DMS114 treated with DMSO at 0.1 percent for 48 hours (cell line): Measurements from ENCODE around the gene SMURF1.
"Not testable (repeated sequence)": the region's sequence is repeated elsewhere in the genome, so short reads cannot be mapped to it uniquely, and the experiment has no call there.

ENCODE experiments used
- DNase-seq: peaks from one replicate; lab custom pipeline; 2025; ENCODE audit not compliant: unreplicated experiment; lab: John Stamatoyannopoulos, UW

SMURF1 gene

GRCh38 chr7:99143853-99144672 is at the start of gene SMURF1:
TSS of gene SMURF1 (minus strand) at chr7:99144108. CDS start at chr7:99143780, 328 bp downstream.
- DNase-seq = no peak

DNA sequence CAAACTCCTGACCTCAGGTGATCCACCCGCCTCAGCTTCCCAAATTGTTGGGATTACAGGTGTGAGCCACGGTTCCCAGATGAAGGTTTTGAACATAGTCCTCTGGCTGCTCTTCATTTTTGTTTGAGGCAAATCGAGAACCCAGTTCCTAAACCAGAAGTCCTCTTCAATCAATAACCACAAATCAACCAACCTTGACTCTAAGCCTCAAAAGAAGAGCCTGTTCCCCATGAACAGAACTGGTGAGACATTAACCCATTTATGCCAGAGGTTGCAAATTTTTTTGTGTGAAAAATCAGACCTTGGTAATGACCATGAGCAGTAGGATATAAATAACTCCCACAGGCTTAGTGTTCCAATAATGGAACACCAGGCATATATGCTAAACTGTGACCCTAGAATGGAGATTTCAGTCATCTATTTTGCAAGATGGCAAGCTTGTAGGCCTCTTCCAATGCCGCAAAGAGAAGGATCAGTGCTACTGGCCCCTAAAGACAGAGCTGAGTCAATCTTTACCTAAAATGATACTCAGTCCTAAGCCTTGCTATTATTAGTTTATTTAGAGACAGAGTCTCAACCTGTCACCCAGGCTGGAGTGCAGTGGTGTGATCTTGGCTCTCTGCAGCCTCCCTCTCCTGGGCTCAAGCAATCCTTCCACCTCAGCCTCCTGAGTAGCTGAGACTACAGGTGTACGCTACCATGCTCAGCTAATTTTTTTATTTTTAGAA is 48.1 kb upstream of the SMURF1 start:
- no peak for DNase-seq

- no peak for DNase-seq
These were observed 46.6 kb upstream of the SMURF1 start for GRCh38 chr7:99190359-99191009.

DNA sequence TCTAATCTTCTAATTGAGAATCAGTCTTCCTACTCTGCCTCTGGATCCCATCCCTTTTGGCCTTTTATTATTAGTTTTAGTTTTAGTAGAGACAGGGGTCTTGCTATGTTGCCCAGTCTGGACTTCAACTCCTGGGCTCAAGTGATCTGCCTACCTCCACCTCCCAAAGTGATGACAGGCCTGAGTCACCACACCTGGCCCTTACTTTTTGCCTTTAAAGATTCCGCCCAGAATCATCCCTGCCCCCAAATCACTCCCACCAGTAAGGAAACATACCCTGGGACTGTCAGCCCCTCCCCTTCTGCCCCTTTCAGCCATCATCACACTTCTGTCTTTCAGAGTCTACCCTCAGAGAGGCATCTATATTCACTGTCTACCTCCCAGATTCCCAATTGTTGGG is 45.3 kb upstream of the SMURF1 start:
- DNase-seq = no peak

- no peak for DNase-seq
These were observed 44.3 kb upstream of the SMURF1 start for GRCh38 chr7:99188221-99188620.

- no peak for DNase-seq
These were observed 40.8 kb upstream of the SMURF1 start for GRCh38 chr7:99184532-99185218.

DNA sequence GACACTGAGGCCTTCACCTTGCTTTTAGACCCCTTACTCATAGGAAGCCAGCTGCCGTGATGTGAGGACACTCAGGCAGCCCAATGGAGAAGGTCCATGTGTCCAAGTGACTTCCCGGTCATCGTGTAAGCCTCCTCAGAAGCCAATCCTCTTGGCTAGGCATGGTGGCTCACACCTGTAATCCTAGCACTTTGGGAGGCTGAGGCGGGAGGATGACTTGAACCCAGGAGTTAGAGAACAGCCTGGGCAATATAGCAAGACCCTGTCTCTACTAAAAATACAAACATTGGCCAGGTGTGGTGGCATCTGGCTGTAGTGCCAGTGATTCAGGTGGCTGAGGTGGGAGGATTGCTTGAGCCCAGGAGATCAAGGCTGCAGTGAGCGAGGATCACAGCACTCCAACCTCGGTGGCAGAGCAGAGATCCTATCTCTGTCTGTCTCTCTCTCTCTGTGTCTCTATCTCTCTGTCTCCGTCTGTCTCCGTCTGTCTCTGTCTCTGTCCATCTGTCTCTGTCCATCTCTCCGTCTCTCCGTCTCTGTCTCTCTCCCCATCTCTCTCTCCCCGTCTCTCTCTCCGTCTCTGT is 36.3 kb upstream of the SMURF1 start:
- DNase-seq = no peak

DNA sequence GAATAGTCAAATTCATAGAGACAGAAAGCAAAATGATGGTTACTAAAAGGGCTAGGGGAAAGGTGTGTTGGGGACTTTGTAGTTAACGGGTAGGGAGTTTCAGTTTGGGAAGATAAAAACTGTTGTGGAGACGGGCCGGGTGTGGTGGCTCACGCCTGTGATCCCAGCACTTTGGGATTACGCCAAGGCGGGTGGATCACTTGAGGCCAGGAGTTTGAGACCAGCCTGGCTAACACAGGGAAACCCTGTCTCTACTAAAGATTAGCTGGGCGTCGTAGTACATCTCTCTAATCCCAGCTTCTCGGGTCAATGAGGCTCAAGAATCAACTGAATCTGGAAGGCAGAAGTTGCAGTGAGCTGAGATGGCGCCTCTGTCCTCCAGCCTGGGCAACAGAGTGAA is 33.3 kb upstream of the SMURF1 start:
- no peak for DNase-seq

DNA sequence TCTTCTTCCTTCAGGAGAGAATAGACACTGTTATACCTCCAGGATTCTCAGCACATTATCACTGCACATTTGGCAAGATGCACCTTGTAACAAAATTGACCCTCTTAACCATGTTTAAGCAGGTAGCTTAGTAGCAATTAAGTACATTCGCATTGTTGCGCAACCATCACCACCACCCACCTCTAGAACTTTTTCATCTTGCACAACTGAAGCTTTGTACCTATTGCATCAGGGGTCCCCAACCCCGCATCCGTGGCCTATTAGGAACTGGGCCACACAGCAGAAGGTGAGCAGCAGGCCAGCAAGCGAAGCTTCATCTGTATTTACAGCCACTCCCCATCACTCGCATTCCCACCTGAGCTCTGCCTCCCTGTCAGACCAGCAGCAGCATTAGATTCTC is 29.9 kb upstream of the SMURF1 start:
- DNase-seq = no peak

- DNase-seq = no peak
These were observed 27.8 kb upstream of the SMURF1 start for GRCh38 chr7:99171731-99172130.

DNA sequence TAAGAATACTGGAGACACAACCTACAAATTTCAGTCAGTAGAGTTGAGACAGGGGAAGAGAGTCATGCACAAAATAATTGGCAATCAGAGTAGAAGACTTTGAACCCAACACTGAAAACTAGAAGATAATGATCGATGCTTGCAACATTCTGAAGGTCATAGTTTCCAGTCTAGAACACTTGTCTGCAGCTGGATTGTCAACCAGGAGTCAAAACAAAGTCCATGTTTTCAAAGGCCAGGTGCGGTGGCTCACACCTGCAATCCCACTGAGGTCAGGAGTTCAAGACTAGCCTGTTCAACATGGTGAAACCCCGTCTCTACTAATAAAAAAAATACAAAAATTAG is 26.8 kb upstream of the SMURF1 start:
- no peak for DNase-seq

DNA sequence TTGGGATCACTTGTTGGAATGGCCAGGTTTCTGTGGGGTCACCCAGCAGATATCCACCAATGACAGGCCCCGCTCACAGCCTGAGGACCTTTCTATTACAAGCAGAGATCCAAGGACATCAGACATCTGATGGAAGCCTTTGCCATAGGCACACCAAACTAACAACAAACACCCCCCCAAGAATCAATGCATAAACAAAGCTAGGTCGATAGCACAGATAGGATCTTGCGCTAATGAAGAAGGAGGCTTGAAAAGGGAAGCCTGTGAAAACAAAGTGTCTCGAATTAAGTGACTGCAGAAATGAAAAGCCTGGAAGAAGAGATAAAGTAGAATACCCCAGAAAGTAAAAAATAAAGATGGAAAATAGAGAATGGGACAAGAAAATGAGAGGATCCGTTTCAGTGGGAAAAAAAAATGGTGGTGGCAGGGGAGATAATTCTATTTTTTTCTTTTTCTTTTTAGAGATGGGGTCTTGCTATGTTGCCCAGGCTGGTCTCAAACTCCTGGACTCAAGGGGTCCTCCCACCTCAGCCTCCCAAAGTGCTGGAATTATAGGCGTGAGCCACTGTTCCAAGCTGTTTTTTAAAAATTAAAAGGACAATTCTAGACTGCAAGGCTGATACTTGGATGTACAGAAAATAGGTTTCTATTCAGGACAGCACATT is 26.3 kb upstream of the SMURF1 start:
- no peak for DNase-seq

DNA sequence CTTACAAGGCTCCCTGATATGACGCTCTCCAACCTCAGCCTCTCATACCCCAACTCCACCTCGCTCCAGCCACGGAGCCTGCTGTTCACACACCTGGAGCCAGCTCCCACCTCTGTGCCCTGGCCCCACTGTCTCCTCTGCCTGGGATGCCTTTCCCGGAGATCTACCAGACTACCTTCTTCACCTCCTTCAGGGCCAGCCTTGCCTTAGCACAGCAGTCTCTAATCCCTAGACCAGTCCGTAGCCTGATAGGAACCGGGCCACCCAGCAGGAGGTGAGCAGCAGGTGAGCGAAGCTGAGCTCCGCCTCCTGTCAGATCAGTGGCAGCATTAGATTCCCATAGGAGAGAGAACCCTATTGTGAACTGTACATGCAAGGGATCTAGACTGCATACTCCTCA is 23.2 kb upstream of the SMURF1 start:
- no peak for DNase-seq

DNA sequence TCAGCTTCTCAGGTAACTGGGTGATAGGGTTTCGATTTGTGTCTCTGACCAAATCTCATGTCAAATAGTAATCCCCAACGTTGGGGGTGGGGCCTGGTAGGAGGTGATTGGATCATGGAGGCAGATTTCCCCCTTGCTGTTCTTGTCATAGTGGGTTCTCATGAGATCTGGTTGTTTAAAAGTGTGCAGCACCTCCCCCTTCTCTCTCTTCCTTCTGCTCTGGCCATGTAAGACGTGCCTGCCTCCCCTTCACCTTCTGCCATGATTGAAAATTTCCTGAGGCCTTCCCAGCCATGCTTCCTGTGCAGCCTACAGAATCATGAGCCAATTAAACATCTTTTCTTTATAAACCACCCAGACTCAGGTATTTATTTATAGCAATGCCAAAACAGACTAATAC is 21.9 kb upstream of the SMURF1 start:
- no peak for DNase-seq

DNA sequence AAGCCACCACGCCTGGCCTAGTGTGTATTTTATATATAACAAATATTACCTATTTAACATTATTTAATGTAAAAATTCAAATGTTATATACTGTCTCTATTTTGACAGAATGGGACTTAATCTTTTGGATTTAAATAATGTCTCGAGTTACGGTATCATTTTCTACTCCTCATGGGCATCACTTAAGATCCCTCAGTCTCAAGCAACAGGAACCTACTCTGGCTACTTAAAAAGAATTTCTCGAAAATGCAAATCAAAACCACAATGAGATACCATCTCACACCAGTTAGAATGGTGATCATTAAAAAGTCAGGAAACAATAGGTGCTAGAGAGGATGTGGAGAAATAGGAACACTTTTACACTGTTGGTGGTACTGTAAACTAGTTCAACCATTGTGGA is 19.8 kb upstream of the SMURF1 start:
- DNase-seq = not testable (repeated sequence)

- DNase-seq = no peak
These were observed 12.7 kb upstream of the SMURF1 start for GRCh38 chr7:99156649-99157048.

GRCh38 chr7:99155211-99155610 is 11.3 kb upstream of the SMURF1 start:
- no peak for DNase-seq

DNA sequence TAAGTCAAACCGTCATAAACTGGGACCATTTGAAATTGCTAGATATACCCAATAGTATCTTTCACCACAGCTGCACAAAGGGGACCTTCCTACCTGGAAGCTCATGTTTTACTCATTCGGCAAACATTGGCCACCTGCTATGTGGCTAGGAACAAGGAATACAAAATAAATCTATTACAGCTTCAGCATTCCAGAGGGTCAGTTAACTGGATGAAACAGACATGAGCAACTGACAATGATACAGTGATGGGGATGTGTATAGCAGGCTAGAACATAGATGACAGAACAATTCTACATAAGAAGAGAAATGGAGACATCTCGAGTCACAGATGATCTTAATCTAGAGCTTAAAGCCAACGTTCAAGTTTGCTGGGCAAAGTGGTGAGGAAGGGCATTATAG is 3.1 kb upstream of the SMURF1 start:
- no peak for DNase-seq

GRCh38 chr7:99143521-99143852 is 421 bp downstream of the SMURF1 start:
- no peak for DNase-seq

DNA sequence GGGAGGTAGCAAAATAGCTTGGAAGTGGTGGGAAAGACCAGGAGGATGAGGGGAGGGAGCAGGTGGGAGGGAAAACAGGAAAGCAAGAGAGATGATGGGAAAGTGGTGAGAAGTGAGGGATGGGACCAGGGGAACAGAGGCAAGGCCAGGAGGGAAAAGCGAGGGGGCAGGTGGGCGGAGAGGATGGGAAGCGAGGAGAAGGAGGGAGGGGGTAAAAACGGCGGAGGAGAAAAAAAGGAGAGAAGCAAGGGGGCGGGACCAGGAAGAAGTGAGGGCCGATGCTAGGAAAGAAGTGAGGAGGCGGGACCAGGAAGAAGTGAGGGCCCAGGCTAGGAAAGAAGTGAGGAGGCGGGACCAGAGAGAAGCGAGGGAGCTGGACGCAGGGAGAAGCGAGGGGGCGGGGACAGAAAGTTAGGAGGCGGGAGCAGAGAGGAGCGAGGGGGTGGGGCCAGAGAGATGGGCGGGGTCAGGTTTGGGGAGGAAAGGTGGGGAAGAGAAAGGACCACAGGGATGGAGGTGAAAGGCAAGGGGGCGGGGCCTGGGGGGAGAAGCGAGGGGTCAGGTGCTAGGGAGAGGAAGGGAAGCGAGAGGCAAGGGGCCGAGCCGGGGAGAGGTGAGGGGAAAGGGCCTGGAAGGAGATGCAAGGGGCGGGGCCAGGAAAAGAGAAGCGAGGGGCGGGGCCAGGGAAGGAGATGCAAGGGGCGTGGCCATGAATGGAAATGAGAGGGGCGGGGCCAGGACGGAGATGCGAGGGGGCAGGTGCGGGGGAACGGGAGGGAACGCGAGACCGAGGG is 984 bp downstream of the SMURF1 start:
- DNase-seq = peak; percentile 92
